NCI-H2107 (cell line): ENCODE results near the gene PHC3.

Experiments used
- DNase-seq: peaks from one replicate; lab custom pipeline; 2025; lab: John Stamatoyannopoulos, UW

The PHC3 gene

DNA sequence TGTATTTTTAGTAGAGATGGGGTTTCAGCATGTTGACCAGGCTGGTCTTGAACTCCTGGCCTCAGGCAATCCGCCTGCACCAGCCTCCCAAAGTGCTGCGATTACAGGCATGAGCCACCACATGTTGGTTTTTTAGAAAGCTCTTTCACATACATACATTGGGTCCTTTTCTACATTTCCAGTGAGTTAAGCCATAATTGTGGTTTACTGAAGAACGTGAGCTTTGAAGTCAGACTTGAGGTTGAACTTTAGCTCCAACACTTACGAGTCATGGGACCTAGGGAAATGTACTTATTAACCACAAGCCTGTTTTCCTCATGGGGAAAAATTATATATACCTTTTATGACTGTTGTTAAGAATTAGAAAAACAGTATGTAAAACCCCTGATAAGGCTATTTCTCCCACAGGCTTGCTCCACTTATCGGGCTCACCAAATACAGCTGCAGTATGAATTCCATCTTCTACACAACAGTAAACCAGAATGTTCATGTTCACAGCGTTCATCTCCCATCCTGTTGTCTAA lies 104.8 kb downstream of the PHC3 start:
- no peak for DNase-seq

DNA sequence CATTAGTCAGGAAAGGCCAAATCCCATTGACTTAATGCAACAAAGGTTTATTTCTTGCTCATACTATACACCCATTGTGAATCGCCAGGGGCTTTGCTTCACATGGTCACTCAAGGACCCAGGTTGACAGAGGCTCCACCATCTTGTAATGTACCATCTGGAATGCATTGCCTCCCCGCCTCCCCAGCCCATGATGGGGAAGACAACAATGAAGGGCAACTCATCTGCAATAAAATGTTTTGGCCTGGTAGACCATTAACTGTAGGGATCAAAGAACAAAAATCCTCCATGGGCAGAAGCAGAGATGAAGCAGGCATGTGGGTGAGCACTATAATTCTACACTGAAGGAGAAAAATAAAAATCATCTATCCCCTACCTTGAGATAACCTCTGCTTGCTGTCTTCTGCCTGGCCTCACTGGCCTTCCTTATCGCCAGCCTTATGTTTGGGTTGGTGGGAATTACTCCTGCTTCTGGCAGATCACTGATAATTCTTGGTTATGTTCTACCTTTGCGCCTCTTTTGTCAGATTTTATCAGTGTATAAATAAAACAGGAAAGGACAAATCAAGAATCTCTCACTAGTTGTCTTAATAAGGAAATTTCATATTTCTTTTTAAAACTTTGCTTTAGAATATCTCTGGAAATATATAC lies 106.0 kb downstream of the PHC3 start:
- DNase-seq, result no peak

DNA sequence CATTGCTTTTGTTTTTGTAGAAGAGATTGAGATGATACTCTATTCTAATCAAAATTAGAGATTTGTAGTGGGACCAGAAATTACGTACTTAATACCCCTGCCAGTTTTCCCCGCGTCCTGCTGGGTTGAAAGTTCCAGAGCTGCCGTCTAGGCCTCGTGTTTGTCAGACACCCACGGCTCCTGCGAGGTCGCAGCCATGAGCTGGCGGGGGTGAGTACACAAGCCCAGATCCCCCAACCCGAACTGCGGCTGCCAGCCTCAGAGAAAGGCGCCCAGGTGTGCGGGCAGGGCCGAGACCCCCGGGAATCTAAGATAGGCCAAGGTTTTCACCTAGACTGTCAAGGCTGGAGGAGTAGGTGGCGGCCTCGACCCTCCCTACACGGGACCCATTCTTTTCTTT lies 117.4 kb downstream of the PHC3 start:
- DNase-seq, result no peak

DNA sequence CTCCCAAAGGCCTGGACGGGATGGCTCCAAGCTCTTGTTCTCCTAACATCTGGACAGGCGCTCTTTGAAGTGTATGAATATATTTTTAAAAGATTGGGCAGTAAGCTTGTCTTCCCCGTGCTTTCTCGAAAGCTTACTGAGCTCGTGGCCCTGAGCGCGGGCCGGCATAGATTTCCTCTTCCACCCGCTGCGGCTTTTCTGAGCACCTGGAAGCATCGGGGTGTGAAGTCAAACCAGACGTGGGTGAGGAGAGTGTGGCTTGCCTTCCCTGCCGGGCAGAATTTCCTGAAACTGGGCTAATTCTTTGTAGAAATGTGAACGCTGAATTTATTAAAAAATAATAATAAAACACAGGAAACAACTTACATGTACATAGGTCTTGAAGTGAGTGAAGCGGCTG lies 117.8 kb downstream of the PHC3 start:
- DNase-seq, result no peak

DNA sequence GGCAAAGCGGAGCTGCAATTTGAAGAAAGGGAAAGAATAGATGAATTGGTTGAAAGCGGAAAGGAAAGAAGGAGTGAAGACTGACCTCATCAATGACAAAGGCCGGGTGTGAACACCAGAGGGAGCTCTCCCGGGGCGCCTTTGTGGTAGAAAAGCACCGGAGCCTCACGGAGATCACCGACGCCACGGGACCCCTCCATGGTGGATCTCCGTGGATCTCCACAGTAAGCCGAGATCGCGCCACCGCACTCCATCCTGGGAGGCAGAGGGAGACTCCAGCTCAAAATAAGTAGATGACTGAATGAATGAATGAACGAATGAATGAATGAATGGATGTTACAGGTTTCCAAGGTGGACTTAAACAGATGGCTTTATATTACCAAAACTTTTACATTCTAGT lies 118.8 kb downstream of the PHC3 start:
- no peak for DNase-seq

DNA sequence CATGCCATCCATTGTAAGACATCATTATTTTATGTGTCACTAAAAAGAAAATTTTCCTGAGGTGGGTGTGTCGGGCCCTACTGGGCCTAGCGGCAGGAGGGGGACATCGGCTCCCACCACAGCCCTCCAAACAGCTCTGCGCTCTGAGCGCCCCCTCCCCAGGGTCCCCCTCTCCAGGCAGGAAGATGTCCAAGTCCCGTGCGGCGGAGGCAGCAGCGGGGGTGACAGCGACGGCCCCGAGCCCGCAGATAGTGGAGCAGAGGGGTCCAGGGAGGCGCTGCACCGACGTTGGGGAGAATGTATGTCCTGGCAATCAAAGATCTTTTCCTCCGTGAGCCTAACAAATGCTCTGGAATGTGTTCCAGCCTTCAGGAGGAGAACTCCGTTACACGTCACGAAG lies 119.5 kb downstream of the PHC3 start:
- DNase-seq, result no peak

DNA sequence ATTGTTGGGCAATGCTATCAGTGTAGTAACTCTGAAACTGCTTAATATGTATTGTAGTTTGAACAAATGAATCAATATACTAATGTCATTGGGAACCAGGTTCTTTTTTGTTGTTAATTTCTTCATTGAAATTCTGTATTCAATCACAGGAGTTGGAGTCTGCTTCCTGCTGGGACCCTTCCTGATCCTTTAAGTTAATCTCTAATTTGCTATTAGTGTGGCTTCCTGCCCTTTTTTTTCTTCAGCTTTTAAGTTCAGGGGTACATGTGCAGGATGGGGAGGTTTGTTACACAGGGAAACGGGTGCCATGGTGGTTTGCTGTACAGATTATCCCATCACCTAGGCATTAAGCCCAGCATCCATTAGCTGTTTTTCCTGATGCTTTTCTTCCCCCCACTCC lies 122.1 kb downstream of the PHC3 start:
- DNase-seq, result no peak

DNA sequence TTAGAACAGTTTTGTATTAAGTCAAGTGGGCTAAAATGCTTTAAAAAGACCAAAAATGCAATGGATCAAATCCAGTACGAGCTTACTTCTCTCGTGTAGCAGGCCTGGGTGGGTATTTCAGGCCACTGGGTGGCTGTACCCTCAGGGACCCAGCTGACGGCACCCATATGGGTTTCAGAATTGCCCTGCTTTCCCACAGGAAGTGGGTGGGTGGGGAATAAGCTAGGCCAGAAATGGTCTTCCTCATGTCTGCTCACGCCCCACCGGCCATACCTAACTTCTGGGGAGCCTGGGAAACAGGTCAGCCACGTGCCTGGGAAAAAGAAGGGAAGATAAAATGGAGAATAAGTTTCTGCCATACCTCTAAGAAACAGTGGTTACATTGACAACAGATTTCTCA lies 123.4 kb downstream of the PHC3 start:
- no peak for DNase-seq

DNA sequence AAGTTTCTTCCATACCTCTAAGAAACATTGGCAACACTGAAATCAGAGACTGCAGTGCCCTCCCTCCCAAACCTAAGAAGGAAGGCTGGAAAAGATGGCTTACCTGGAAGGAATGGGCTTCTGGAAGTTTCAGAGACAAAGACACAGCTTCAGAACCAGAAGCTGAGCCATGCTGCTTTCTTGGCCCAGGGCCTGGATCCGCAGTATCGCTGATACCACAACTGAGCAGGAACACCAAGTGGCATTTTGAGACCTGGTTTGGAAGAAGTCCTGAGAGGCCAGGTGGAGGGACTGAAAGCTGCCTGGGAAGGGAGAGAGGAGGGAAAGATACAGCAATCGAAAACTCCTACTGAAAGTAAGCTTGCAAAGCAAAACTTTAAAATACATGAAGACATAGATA lies 124.0 kb downstream of the PHC3 start:
- no peak for DNase-seq

DNA sequence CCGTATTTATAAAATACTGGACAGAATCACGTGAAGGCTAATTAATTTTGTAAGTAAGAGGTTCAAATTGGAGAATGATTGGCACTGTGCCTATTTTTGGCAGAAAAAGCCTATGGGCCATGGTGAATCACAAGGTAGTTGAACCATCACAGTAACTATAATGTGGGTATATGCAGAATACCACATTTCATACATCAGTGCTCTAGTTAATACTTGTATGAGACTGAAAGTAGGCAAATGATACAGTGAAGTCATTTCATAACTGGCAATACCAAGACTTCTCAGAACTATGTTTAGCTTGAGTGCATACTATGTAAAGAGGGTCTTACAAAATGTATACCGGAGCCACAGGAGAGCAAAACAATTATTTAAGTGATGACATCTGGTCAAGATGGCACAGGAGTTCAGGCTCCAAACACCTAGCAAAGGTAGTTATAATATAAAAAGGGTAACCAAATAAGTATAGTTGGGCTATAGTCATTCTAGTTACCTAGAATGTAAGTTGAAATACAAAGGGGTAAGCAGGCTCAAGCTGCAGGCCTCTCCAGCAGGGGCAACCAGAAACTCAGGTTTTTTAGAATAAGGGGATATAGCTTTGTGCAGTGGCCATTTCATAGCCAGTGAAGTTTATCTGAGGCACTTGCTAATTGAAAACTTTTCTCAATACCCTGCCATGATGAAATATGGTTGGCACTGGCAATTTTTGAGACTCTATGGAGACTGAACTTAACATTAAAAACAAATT lies 124.7 kb downstream of the PHC3 start:
- DNase-seq, result no peak

DNA sequence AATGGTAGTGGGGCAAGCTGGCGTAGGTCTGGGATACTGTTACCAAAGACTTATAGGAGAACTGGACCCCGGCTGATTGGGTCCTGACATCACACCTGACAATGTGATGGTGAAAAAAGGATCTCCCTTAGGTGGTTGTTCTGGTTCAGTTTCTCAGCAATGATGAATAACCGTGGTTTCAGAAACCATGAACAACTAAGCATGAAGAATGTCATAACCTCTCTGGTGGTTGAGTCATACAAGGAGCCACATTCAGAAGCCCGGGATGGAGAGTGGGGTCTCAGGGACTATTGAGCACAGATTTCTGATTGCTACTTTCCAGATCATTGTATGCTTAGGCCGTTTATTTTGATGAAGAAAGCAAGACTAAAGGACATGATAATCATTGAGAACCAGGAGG lies 126.3 kb downstream of the PHC3 start:
- DNase-seq, result no peak

DNA sequence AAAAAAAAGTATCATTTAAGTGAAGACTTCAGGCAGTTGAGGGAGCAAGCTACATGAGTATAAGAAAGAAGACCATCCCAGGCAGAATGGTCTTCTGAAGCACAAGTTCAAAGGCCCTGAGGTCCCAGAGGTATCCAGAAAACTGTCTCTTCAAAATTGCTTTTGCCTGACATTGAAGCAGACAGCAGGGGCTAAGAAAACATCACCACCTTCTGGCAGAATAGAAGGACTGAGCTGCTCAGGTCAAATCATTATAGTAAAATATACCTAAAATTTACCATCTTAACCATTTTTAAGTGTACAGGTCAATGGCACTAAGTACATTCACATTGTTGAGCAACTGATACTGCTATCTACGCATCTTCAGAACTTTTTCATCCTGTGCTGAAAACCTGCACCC lies 127.3 kb downstream of the PHC3 start:
- no peak for DNase-seq

DNA sequence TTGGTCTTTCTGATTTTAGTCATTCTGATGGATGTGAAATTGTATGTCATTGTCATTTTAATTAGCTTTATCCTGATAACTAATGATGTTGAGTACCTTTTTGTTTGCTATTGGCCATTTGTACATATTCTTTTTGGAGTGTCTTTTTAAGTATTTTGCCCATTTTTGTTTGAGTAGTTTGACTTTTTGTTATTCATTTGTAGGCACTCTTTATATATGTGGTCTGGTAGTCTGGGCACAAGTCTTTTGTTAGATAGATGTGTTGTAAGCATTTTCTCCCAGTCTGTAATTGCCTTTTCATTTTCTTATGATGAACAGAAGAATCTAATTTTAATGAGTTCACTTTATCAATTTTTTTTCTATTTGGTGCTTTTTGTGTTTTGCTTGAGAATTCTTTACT lies 129.1 kb downstream of the PHC3 start:
- DNase-seq, result no peak

DNA sequence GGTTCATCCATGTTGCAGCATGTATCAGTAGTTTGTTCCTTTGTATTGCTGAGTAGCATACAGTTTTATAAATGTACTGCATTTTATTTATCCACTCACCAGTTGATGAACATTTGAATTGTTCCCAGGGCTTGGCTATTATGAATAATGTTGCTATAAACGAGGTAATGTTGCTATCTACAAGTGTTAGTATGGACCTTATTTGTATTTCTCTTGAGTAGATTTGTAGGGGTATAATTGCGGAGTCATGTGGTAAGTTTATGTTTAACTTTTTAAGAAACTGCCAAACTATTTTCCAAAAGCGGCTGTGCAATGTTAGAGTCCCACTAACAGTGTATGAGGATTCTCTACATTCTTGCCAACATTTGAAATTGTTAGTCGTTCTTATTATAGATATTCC lies 130.8 kb downstream of the PHC3 start:
- DNase-seq, result no peak

DNA sequence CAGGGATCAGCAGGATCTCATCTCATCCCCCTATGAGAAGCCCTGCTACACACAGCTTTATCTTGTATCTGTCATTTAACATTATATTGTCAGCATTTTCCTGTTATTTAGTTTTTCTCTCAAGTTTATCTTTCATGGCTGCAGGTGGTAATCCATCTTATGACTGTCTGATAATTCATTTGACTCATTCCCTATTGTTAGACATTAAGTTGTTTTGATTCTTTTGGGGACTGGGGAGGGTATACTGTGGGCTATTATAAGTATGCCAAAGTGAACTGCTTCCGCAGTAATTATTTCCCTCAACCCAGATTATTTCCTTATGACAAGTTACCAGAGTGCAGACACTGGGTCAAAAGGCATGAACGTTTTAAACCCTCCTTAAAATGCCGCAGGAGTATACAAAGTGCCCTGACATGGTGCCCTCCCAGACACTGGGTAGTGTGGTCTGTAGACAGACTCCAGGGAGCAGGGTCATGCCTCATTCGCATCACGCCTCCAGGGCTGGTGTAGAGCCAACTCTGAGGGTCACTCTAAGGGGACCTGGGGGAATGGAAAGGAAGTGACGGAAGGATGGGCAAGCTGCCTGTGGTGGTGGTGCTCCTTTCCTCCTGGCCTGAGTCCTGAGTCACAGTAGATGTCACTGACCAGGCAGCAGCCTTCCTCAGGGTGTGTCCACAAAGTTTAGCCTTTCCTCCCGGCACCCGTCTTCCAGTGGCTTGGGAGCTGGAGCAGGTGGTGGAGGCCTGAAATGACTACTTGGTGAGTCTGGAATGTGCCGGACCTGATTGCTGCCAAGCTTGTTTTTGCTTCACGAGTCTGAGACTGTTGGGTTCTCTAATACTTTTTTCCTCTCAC lies 132.2 kb downstream of the PHC3 start:
- DNase-seq, result no peak

DNA sequence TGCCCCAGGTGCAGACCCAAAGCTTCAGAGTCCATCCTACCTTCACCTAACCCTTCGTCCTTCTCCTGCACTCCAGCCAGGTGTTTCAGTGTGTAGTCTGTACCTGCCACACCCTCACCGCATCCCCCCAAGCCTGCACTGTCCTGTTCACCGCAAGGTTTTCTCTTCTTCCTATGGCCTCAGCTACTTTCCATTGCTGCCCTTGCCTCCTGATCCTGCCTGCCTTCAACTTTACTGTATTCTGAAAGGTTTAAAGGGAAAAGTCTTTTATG lies 134.5 kb downstream of the PHC3 start:
- no peak for DNase-seq

DNA sequence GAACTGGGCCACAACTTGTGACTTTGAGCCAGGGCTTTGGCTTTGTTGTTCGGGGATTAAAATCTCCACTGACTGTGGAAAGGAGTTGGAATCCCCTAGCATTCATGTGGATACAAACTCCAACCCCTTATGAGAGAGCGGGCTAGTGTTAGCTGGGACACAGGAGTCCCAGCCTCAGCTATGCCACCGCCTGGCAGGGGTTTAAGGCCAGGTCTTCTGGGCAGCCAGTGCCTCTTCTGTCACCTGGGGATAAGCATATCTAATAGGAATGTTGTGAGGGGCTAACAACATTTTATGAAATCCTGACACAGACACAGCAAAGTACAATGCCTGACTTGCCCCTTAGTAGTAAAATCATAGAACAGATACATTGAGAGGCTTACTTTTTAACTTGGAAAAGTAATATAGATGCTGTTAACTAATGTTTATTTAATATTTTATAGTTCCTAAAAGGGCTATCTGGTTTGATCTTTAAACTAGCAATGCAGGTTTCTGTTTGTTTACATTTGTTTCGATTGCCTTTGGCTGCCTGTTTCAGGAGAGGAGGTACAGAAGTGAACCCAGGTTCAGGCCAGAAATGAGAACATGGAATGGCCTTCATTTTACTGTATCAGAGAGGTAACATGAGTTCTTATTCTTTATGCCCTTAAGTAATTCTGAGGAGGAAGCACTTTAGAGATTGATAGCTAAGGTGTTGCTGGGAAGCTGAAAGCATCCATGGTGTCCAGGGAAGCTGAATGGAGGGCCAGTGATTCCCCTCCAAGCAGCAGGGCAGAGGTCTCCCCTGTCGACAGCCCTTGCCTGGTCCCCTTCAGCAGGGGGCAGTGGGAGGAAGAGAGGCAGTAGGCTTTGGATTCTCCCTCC lies 135.0 kb downstream of the PHC3 start:
- no peak for DNase-seq

DNA sequence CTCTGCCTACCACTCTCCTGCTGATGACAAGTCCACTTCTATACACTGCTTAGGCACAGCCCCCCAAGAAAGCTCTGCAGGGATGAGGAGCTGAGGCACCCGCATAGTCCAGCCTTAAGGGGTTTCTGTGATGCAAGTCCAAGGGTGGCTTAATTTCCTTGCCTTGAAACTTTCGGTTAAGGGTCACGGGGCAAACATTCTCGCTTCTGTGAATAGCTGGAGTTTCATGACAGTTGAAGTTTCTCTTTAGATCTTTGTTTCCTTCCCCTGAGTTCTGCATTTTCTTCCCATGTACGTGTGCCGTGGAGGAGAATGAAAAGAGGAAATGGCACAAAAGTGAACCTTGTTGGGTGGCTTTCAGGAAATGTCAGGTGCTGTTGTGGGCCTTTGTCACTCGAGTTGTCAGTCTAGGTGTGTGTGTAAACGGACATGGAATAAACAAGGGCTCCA lies 136.7 kb downstream of the PHC3 start:
- no peak for DNase-seq

DNA sequence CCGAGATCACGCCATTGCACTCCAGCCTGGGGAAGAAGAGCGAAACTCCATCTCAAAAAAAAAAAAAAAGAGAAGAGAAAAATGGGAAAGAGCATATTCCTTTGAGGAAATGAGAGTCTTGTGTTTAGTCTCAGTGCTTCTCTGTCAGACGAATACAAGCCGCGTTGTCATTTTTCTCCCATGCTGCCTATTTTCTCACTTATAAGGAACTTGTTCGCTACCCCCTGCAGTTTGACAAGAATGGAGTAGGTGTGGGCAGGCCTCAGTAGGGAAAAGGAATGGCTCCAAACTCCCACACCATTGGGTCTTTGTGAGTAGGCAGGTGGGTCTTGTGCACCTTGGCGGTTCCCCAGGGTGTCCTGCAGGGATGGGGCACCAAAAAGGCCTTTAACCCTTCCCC lies 137.3 kb downstream of the PHC3 start:
- no peak for DNase-seq

DNA sequence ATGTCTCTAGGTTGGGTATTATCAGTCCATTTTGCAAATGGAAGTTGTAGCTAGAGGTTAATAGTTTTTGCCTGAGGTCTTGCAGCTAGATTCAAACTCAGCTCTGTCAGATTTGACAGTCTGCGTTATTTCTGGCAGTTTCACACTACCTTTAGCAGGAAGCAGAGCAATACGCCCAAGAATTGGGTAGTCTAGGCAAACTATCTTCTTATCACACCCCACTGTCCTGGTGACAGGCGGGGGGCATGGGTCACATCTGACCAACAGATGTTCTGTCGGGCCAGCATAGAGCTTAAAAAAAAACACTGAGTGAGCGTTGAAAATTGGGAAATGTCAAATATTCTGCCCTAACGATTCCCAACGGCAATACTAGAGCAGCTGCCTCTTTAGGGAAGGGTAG lies 138.0 kb downstream of the PHC3 start:
- DNase-seq, result no peak

DNA sequence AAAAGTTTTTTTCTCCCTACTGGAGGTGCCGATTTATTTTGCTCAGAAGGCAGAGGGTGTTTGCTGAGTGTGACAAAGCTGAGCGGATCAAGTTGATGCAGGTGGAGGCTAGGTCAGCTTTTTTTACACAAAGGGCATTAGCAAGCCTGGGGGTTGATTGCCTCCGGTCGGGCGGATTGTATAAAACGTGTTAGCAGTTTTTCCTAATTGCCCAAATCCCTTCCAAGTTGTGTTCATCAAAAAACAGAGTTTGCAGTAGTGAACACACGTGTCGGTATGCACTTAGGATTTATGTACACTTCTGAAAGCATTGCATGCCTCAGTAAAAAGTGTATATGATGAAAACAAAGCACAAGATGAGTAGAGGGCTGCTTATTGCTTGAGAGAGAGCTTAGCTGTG lies 141.1 kb downstream of the PHC3 start:
- DNase-seq, result no peak
